ENCODE measurements around the gene CST7.

- TF ChIP-seq POLR2AphosphoS5 (IDR thresholded peaks at IDR 0.05; ENCODE audit: low read depth, low read length) (no peak), TAF1 (IDR thresholded peaks at IDR 0.05; ENCODE audit: borderline replicate concordance, insufficient read depth, low read length) (no peak), REST (IDR thresholded peaks at IDR 0.05; ENCODE audit: insufficient read depth in 1 of 2, low read depth in 2 of 2, low read length in 2 of 2) (no peak), SIN3A (IDR thresholded peaks at IDR 0.05; ENCODE audit: borderline replicate concordance, insufficient read depth, low read length) (no peak), FOXP2 (optimal IDR thresholded peaks at IDR 0.05; ENCODE audit: borderline replicate concordance, extremely low read depth, extremely low read length, insufficient read depth) (no peak)
Measured at GRCh38 chr20:24913076-24913628, 35.9 kb upstream of the CST7 start.

All from PFSK-1 (cell line).